Middle frontal gyrus (tissue), 1 donor: ENCODE data around the gene DNAH17.

Experiments used
- DNase-seq: peaks from one replicate; pipeline ENCODE4 v3.0.0-alpha.2; 2015; ENCODE audit warnings: low spot score; ENCODE audit errors: extremely low spot score

Gene DNAH17, protein sequence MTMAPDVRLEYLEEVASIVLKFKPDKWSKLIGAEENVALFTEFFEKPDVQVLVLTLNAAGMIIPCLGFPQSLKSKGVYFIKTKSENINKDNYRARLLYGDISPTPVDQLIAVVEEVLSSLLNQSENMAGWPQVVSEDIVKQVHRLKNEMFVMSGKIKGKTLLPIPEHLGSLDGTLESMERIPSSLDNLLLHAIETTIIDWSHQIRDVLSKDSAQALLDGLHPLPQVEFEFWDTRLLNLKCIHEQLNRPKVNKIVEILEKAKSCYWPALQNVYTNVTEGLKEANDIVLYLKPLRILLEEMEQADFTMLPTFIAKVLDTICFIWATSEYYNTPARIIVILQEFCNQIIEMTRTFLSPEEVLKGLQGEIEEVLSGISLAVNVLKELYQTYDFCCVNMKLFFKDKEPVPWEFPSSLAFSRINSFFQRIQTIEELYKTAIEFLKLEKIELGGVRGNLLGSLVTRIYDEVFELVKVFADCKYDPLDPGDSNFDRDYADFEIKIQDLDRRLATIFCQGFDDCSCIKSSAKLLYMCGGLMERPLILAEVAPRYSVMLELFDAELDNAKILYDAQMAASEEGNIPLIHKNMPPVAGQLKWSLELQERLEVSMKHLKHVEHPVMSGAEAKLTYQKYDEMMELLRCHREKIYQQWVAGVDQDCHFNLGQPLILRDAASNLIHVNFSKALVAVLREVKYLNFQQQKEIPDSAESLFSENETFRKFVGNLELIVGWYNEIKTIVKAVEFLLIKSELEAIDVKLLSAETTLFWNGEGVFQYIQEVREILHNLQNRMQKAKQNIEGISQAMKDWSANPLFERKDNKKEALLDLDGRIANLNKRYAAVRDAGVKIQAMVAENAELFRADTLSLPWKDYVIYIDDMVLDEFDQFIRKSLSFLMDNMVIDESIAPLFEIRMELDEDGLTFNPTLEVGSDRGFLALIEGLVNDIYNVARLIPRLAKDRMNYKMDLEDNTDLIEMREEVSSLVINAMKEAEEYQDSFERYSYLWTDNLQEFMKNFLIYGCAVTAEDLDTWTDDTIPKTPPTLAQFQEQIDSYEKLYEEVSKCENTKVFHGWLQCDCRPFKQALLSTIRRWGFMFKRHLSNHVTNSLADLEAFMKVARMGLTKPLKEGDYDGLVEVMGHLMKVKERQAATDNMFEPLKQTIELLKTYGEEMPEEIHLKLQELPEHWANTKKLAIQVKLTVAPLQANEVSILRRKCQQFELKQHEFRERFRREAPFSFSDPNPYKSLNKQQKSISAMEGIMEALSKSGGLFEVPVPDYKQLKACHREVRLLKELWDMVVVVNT (N-terminal part only)

DNA sequence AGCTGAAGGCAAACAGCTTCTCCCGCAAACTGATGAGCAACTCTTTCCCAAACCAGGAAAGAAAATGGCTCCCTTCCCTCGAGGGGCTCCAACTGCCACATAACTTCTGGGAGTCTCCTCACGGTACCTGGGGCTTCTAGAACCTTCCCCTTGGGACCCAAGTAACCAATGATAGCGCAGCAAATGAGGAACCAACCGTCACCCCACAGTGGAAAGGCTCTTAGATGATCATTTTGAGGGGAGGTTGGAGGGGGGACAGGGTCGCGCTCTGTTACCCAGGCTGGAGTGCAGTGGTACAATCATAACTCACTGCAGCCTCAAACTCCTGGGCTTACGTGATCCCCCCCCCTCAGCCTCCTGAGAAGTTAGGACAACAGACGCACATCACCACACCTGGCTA lies at the start of gene DNAH17:
Gene DNAH17, minus strand, starts transcription at position 101 of the 400 bp plus-strand sequence. CDS start 2,339 bp downstream, outside the sequence.
- no peak for DNase-seq

DNA sequence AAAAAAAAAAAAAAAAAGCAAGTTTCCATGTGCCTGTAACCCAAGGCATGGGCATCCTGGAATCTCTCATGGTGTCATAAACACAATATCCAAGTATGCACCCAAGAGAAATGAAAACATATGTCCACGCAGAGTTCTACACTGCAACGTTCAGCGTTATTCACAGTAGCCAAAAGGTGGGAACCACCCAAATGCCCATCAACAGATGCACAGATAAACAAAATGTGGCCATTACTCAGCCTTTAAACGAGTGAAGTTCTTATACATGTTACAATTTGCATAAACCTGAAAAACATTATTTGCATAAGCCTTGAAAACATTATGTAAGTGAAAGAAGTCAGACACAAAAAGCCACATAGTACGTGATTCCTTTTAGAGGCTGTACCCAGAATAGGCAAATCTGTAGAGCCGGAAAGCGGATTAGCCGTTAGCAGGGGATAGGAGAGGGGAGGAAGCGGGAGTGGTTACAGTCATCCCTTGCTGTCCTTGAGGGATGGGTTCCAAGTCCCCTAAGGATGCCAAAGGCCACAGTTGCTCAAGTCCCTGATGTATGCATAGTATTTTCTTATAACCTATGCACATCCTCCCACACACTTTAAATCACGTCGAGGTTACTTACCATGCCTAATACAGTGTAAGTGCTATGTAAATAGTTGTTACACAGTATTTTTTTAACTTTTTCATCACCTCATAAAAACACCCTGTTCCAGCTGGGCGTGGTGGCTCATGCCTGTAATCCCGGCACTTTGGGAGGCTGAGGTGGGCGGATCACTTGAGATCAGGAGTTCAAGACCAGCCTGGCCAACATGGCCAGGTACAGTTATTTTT lies 47.3 kb upstream of the DNAH17 start:
- no peak for DNase-seq

DNA sequence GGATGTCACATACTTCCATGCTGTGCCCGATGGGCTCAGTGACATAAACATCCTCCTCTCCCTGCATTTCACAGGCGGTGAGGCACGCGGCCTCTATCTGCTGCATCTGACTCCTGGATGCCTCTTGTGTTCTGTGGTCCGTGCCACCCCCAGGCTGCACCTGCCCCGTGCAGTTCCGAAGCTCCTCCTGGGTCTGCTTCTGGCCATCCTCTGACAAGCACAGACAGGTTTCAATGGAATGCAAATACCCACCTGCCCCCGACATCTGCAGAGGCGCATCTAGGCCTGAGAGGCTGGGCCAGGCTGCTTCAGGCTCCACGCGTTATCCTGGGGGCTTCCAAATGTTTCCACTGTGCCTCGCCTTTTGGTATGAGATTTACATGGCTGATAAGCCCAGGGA lies 46.3 kb upstream of the DNAH17 start:
- DNase-seq: no peak

DNA sequence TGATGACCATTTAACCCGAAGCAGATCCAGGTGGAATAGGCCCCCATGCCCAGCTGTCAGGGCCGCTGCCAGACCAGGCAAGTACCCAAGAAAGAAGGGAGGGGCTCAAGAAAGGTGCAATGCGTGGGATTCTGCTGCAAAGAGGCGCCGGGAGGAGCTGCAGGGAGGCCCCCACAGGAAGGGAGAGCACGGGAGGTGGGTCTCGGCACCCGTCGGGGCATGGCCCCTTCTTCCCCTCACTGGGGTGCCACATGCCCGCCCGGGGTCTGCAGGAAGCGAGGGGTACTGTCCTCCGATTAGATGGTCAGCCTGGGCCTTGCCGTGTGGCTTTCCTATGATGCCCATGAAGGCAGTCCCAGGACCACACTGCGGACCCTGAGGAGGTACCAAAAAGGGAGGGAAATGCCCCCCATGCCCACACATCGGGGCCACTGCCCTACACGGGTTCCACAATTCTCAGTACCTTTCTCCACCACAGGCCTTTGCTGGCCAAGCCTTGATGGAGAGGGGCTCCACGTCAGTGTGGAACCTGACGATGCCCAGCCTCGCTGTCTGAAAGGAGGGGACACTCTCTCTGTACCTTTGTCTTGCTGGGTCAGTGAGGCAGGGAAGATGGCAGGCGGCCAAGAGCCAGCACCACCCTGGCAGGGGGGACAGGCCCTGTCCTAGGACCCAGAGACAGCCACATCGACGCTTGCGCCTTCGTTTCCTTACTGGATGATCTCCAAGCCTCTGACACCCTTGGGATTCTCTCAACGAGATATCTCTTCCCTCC lies 45.5 kb upstream of the DNAH17 start:
- no peak for DNase-seq

DNA sequence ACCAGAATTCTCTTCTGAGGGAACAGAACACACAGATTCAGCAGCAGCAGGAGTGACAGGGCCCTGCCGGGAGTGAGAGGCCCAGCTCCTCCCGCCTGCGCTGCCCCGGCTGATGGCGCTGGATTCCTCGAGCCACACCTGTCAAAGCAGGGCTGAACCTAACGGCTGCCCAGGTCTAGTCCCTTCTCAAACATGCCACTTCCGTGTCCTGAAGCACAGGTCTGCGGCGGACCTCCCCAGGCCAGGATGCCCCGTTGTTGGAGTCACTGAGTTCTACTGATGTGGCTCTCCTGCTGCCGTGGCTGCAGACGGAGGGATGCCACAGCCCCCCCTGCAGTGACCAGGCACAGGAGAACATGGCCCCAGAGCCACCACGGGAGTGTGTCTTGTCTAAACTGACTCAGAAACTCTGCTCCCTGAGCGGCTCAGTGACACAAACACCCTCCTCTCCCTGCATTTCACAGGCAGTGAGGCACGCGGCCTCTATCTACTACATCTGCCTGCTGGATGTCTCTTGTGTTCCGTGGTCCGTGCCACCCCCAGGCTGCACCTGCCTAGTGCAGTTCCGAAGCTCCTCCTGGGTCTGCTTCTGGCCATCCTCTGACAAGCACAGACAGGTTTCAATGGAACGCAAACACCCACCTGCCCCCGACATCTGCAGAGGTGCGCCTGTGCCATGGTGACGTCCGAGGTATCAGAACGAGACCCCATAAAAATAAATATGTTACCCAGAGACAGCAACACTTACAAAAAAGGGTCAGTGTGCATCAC lies 44.7 kb upstream of the DNAH17 start:
- no peak for DNase-seq

DNA sequence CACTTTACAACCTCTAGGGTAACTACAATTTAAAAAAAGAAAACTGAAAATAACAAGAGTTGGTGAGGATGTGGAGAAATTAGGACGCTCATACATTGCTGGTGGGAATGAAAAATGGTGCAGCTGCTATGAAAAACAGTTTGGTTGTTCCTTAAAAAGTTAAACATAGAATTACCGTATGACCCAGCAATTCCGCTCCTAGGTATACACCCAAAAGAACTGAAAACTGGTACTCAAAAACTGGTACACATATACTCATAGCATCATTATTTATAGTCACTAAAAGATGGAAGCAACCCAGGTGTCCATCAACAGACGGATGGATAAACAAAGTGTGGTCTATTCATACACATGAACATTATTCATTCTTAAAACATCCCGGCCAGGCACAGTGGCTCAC lies 42.9 kb upstream of the DNAH17 start:
- DNase-seq: no peak

DNA sequence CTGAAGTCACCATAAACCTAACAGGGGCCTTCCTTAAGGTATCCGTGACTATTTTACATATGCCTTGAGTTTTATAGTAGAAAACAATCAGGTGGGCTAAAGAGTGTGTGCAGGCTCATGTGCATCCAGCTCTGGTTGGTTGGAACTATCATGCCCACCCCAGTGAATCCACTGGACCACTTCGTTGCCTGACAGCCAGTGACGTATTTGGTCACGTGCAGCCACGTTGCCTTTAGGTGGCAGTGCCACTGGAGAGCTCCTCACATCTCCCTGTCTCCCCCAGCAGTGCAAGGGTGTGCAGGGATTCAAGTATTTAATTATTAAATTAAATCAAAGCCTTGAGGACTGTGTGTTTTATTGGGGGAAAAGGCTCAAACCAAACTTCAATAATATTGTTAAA lies 42.1 kb upstream of the DNAH17 start:
- no peak for DNase-seq

DNA sequence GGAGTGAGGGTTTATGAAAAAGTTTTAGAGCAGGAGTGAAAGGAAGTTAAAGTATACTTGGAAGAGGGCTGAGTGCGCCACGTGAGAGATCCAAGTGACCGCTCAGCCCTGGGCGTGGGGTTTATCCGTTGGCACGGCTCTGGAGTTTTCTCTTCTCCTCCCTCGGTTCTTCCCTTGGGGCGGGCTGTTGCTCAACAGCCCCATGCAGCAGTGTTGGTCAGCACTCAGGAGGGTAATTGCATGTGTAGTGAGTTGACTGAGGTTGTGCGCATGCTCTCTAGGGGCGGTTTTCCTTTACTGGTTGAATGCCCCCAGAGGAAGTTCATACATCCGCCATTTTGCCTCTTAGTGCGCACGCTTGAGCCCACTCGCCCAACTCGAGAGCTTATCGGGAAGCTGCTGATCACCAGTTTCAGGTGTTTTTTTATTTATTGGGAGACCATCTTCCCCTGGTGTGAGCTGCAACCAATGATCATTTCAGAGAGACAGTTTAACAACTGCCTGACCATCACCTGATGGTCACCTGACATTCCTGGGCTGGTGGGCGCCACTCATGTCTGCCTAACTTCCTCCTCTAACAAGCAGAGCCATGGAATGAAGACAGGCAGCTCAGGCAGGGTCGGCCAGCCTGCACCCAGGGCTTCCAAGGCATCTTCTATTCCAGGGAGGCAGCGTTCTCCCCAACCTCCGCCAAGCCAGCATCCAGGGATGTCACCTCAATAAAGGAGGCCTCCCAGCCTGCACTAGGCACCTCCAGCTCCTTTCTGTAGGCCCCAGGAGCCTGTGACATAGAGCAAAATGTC lies 41.3 kb upstream of the DNAH17 start:
- DNase-seq: no peak

DNA sequence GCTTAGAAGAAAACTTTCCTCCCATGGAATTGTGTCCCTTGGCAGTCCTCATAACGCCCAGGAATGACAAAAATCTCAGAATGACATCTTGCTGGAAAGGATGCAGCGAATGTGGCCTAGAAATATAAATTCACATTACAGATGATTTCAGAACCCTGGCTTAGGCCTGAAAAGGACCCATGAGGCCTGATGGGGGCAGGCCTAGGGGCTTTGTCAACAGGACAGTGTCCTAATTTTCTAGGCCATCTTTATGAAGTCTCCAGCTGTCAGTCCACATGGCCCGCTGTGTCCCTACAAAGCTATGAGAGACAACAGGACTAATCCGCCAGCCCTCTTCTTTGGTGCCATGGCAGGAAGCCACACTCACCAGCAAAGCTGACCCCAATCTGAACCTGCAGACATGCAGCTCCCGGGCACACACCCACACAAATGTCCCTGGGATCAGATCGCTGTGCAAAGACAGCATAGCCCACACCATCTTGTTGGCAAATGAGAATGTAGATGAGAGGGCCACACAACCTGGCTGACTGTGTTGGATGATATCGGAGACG lies 40.4 kb upstream of the DNAH17 start:
- DNase-seq: no peak

DNA sequence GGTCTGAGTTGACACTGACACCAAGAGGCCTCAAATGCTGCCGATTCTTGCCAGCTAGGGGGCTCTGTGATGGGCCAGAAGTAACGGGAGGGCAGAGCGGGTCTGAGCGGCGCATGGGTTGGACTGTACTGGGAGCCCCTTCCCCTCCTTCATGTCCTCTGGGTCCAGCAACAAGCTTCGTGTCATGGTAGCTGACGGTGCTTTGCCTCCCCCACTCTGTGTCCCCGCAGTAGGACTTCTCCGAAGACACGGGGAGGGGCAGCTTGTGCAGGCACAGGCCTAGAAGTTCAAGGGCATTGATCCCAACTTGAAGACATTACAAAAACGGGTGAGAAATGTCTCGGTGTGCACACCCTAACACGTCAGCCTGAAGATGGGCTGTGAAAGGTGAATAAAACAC lies 39.8 kb upstream of the DNAH17 start:
- DNase-seq: no peak

DNA sequence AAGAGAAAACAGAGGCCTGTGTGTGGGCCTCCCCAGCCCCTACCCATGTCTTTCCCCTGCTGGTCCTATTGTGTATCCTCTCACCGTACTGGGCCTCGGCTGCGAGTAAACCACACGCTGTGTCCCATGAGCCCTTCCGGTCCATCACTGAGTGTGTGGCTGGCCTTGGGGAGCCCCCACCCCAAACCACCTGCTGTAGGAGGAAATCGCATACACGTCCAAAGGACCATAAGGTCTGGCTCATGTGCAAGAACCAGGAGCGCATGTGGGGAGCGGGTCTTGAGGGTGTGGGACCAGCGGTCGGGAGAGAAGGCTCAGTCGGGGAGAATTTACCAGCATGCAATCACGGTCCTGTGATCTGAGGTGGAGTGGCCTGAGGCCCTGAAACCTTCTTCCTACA lies 38.4 kb upstream of the DNAH17 start:
- no peak for DNase-seq

DNA sequence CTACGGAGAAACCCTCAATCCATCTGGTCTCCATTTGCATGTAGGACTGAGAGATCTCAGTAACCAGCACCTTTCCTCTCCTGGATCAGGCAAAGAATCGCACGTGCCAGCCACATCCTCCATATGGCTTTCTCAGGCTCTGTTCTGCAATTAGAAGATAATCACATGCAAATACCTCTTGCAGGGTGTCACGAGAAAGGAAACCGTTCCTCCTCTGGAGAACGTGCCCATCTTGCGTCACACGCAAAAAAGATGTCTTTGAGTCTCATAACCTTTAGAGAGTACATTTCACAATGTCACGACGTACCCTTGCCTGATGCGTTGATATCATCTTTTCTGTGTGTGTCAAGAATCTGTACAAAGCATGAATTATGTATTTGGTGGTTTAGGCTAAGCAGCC lies 36.2 kb upstream of the DNAH17 start:
- DNase-seq: no peak

DNA sequence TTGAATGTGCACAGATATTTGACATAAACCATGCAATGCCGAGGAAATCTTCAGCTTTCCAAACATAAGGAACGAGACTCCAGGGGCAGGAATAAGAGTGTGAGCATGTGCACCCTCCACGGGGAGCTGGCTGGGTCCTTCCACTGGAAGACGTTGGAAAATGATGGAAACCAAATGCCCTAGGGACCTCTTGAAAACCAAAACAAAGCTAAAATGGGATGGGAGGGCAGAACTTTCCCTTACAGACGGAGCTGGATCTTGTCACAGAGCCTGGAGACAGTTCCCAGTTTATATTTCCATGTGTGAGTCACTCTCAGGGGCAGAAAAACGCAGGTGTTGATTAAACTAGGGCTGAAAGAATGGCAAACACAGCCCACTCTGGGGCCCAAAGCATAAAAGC lies 34.4 kb upstream of the DNAH17 start:
- no peak for DNase-seq

DNA sequence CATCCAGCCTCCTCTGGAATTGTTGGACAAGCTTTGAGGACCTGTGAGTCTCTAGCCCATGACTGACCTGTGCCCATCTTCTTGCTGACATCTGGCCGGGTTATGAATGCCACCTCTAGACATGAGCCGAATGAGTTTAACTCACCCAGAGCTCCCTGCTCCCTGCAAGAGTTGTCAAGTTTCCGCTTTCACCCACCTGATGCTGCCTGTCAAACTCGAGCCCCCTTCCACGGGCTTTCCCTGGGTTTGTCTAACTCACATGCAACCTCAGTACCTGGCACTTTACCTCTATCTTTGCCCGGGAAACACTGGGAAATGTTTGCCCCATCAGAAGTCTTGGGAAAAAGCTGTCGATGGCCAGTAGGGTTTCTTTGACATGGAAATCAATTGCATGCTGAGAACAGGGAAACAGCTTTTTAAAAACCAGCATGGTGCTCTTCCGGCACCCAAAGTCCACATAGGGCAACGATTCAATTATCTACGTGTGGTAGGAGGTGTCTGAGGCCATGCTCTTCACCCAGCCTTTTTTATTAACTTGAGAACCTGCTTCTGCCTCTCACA lies 33.8 kb upstream of the DNAH17 start:
- no peak for DNase-seq

DNA sequence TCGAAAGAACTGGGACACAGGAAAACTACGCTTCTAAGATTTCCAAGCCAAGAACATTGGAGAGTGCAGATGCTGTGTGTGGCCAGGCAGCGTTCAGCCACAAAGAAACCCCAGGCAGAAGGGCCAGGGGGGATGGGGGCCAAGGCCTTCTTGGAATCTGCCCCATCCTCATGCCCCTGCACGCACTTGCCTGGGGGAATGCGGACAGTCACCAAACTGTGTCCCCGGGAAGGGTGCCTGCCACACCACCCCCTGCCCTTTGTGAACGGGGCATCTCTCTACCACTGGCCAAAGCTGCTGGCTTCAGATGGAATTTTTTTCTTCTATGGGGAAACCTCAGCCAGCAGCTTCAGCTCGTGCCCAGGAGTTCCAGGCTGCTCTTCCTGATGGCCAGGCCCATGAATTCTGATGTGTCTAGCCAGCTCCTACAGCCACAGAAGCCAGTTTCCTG lies 32.0 kb upstream of the DNAH17 start:
- no peak for DNase-seq

DNA sequence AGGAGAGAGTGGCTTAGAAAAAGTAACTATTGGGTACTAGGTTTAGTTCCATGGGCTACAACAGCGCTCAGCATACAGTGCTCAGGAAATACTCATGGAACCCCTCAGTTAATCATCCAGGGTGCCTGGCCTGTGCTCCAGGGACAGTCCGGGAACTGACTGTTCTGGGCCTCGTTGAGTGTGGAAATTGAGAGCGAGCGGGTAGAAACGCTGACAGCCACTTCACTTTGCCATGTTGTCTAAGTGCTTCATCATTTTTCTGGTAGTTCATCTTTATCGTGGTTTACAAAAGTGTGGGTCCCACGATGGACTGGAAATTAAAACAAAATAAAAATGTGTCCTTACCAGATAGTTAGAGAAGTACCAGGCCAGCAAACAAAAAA lies 31.6 kb upstream of the DNAH17 start:
- DNase-seq: no peak

DNA sequence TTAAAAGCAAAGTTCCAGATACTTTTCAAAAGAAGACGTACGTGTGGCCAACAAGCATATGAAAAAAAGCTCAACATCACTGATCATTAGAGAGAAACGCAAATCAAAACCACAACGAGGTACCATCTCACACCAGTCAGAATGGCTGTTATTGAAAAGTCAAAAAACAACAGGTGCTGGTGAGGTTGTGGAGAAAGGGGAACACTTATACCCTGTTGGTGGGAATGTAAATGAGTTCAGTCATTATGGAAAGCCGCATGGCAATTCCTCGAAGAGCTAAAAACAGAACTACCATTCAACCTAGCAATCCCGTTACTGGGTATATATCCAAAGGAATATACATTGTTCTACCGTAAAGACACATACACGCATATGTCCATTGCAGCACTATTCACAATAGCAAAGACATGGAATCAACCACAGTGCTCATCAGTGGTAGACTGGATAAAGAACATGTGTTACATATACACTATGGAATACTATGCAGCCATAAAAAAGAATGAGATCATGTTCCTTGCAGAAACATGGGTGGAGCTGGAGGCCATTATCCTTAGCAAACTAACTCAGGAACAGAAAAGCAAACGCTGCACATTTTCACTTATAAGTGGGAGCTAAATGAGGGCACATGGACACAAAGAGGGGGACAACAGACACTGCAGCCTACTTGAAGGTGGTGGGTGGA lies 31.1 kb upstream of the DNAH17 start:
- DNase-seq: no peak
